GM19468 (cell line): ENCODE measurements around the gene ALG14.
"Not testable (repeated sequence)": the region's sequence is repeated elsewhere in the genome, so short reads cannot be mapped to it uniquely, and the experiment has no call there.

ENCODE experiments used
- ATAC-seq: cut with Tn5 transposase; IDR thresholded peaks from one replicate; pipeline ENCODE4 v1.9.1; 2021; ENCODE audit warnings: mild to moderate bottlenecking, moderate library complexity, moderate number of reproducible peaks; ENCODE audit not compliant: unreplicated experiment; ENCODE audit errors: extremely low read depth

The ALG14 gene

GRCh38 chr1:94962409-94963265, 110.1 kb downstream of the ALG14 start:
- ATAC-seq = peak; percentile 93

- no peak for ATAC-seq
Measured at GRCh38 chr1:94961988-94962387, 110.8 kb downstream of the ALG14 start.

- no peak for ATAC-seq
Measured at GRCh38 chr1:94961582-94961981, 111.2 kb downstream of the ALG14 start.

- no peak for ATAC-seq
Measured at GRCh38 chr1:94958081-94958480, 114.7 kb downstream of the ALG14 start.

DNA sequence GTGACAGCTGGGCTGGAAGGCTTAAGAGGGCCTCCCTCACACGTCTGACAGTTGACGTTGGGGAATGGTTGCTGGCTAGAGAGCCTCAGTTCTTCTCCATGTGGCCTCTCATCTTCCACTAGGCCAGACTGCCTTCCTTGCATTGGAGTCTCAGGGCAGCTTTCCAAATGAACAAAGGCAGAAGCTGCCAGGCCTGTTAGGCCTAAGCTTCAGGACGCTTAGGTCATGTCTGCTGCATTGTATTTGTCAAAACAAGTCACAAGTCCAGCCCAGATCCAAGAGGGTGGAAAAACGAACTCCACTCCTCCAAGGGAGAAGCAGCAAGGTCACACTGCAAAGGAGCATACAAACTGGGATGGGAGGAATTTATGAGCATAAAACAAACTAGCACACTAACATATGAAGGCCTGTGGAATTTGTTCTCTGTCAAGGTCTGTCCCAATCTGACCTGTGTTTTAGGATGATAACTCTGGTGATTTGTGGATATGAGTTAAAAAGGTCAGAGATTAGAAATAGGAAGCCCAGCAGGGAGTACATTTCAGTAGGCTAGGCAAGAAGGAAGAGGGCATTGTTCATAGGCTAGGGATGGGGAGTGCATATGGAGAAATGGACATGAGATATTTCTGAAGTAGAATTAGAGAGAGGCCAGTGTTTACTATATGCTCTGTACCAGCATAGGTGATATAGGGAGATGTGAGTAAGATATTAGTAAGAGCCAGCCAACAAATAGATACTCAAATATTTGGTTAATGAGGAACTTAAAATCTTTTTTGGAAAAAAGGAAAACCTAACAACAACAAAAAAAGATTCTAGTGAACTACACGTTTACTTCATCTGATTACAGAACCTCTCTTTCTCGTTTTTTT, 116.8 kb downstream of the ALG14 start:
- no peak for ATAC-seq

DNA sequence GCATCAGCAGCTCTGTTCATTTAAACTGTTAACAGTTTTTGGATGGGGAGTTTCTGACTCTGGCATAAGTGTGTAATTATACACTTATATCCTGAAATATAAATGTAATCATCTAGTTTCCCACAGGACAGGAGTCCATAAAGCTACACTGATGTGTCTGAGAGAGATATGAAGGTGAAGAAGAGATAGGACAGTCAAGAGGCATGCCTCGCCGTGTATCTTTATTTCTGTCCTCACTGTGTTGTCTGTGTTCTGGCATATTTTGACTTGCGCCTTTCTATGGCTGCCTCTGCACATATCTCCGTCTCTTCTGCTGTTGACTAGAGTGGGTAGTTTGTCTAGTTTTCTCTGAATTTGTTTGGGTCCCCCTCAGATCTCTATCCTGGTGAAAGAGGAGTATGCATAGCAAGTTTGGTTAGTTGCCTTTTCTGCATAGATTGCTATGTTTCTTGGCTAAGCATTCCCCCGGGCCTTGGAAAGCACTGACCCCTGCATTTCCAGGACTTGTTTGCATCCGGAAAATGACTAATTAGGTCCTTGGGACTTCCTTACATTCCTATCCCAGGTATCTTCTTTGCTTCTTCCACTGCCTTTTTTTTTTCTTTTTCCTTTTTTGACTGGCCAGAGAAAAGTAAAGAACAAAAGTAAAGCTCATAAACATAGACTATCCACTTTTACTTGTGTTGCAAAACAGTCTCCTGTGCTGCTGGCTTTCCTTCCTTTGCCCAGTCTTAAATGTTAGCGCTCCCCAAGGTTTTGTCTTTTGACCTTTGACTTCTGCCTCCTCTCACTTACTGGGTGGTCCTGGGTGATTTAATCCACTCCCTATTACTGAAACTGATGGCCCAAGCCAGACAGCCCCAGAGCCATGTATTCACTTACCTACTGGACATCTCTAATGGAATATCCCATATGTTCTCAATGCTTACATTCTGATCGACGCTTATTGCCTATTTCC, 118.2 kb downstream of the ALG14 start:
- no peak for ATAC-seq

DNA sequence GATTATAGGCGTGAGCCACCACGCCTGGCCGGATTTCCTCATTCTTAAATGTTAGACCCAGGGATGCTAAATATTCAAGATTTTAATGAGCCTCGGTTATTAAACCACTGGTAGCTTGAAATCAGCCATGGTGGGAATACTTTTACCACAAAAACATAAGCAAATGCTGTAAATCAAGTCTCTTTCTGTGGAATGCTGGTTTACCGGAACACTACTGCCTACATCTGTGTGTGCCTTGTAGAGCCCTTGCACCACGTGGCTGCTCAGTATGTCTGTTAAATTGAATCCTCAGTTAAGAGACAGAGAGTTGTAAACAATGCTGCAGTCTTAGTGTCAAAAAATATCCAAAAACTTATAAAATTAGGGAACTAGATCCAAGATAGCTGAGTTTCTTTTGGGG, 119.0 kb downstream of the ALG14 start:
- no peak for ATAC-seq

- no peak for ATAC-seq
Measured at GRCh38 chr1:94953107-94953506, 119.6 kb downstream of the ALG14 start.

DNA sequence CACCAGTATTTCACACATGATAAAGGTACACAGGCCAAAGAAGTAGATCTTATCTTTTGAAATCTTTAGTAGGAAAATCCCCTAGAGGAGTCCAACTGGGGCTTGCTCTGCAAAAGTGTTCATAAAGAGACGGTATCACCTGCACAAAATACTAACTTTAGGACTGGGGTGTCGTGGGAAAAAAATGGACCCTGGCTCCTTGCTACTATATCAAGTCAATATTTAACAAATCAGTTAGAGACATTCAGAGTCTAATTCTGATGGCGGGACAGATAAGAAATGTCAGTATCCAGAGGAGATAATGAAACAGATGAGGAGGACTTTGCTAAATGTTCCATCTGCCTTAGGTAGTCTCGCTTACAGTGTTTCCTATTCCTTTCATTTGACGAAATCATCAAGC, 120.2 kb downstream of the ALG14 start:
- ATAC-seq = no peak

GRCh38 chr1:94951509-94952208, 121.1 kb downstream of the ALG14 start:
- no peak for ATAC-seq

DNA sequence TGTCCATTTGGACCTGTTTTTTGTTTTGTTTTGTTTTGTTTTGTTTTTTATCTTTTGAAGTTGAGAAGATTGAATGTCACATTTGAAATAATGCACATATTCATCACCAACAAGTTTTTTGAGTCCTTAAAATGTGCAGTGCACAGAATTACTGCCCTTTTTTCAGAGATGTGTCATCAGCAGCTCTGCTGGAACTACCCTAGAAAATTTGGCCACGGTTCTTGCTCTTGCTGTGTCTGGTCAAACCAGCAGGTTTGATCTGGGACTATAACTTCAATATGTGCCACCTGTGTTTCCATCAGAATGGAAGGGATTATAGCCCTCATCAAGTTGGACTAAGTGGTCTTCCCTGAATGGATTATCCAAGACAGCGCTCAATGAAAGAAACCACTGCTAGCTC, 121.7 kb downstream of the ALG14 start:
- ATAC-seq = no peak

- ATAC-seq = no peak
Measured at GRCh38 chr1:94949681-94950661, 122.8 kb downstream of the ALG14 start.

GRCh38 chr1:94947437-94947836, 125.3 kb downstream of the ALG14 start:
- no peak for ATAC-seq

DNA sequence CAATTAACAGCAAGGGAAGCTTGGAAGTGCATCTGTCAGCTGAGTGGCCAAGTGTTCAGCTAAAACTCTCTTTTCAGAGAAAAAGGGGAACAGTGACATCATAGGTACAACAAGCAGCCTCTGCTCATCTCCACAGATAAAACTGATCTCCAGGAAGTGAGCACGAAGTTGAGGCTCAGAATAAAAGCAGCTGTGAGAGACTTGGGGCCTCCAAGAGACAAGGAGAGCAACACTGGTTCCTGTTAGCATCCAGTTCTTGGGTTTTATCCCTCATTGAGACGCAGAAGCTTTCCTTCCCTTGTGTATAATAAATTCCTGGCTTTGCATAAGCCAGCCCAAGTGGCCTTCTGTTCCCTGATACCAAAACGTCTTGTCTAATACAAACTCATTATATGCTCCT, 125.9 kb downstream of the ALG14 start:
- no peak for ATAC-seq

DNA sequence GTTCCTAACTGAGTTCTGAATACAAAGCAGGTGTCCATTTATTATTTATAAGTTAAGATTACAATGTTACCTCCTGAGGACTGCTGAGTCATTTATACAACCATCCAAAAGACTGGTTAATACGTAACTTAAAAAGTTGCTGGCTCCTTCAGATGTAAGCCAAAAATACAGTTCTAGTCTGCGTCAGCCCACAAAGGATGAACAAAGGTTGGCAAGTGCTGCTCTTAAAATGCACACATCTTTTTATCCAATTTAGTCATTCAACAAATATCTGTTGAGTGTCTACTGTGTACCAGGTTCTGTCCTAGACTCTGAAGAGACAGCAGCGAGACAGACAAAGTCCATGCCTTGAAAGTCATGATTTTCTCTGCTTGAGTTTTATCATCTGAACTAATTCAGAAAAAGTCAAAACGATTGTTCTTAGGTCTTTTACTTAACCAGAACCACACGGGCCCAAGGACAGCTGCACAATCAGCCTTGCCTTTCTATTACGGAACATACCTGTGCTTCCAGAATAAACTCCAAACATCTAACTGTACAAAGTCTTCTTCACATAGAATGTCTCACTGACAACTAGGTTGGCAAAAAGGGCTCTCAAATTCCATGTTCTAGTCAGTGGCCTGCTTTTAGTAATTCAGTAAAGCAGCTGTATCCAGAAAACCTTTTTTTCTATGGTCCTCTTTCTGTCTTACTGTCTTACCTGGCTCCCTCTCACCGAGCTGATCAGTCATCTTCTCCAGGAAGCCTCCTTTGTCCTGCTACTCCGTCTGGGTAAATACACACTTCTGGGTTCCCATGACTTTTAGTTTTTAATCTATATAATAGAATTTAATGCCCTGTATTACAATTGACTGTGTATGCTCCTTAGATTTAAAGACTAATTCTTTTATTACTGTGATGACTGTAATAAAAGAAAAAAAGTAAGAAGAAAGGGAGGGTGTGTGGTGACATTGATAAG, 130.3 kb downstream of the ALG14 start:
- peak; percentile 45 for ATAC-seq

GRCh38 chr1:94941480-94941879, 131.3 kb downstream of the ALG14 start:
- ATAC-seq = not testable (repeated sequence)

DNA sequence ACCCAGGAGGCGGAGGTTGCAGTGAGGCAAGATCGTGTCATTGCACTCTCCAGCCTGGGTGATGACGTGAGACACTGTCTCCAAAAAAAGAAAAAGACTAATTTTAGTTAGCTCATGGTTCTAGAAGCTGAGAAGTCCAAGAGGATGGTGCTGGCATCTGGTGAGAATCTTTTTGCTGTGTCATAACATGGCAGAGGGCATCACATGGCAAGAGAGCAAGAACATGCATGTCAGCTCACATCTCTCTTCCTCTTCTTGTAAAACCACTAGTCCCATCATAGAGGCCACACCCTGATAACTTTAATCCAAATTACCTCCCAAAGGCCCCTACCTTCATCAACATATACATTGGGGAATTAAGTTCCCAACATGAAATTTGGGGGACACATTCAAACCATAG, 132.0 kb downstream of the ALG14 start:
- ATAC-seq = no peak
